AG04450 (cell line): ENCODE results near the gene FAM163B. TPM values are rescaled to one million over a fixed set of nuclear protein-coding genes. Genes with fewer than 3 reads are reported as not detected.

Experiments used
- CTCF ChIA-PET: fragments of 300-600, 350-600 bp; formaldehyde crosslinking; extraction: SDS; loops from one replicate; lab custom pipeline; 2022; ENCODE audit warnings: antibody characterized with exemption, inconsistent platforms; lab: Charles Lee
- POLR2A ChIA-PET: fragments of 350-600 bp; formaldehyde crosslinking; extraction: SDS; loops from one replicate; lab custom pipeline; 2021; ENCODE audit warnings: antibody characterized with exemption, inconsistent platforms; lab: Yijun Ruan, JAX
- DNase-seq: peaks from one replicate; pipeline ENCODE4 v3.0.0-alpha.2; 2011; ENCODE audit warnings: low read depth, low spot score
- H3K27ac ChIP-seq: one replicate; pipeline ENCODE4 v1.5.1; 2012; ENCODE audit warnings: low read depth, low read length, control low read depth
- H3K27me3 ChIP-seq: one replicate; pipeline ENCODE4 v1.6.0; 2012; ENCODE audit warnings: low read length; ENCODE audit not compliant: control insufficient read depth, insufficient read depth
- H3K4me3 ChIP-seq: 2 replicates; pipeline ENCODE4 v1.5.1; 2011; ENCODE audit warnings: mild to moderate bottlenecking, low read depth, low read length, control low read depth
- H3K9me3 ChIP-seq: 2 replicates; pipeline ENCODE4 v1.5.1; 2012; ENCODE audit warnings: low read length; ENCODE audit not compliant: control insufficient read depth, insufficient read depth
- polyA plus RNA-seq: library from polyadenylated mRNA; depleted of rRNA; stranded (reverse); fragments of >200 nt; gene quantifications from 2 replicates; pipeline ENCODE4 v1.2.3, GENCODE V29; 2011
- TF ChIP-seq, protein P1 (sequence below): IDR thresholded peaks from 2 replicates; pipeline ENCODE4 v1.5.1; 2011; ENCODE audit warnings: low read depth, low read length, control low read depth, inconsistent platforms

The FAM163B gene
- polyA plus RNA-seq, 1 experiment = not detected

DNA sequence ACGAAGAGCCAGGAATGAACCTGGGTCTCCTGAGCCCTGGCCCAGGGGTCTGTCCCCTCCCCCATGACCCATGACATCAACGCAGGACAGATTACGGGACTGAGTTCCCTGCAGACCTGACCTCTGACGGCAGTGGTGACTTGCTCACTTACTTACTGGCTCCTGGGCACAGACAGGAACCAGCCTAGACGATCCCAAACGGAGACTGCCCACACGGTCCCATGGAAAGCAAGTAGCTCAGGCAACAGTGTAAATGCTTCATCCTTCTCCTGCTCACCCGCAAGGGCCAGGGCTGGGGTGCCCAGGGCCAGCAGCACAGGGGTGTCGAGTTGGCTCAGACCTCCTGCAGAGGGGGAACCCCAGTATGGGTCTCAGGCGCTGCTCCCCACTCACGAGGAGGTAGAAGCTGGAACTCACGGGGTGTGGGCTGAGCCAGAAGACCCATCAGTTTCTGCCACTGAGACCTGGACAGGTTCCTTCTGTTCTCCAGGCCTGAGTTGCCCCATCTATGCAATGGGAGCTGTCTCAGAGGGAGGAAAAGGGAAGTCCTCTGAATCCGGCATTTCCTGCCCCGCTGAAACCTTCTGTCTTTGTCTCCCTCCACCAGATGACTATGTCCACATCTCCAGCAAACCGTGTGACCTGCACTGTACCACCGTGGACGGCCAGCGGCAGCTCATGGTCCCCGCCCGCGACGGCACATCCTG lies 69.0 kb downstream of the FAM163B start:
- CTCF ChIA-PET = no interaction called here
- DNase-seq = no peak
- POLR2A ChIA-PET = no interaction called here
- no peaks in the 10 kb centered on the region; the same call in 1 of the 2 replicates for H3K9me3 ChIP-seq
- TF ChIP-seq, protein P1, sequence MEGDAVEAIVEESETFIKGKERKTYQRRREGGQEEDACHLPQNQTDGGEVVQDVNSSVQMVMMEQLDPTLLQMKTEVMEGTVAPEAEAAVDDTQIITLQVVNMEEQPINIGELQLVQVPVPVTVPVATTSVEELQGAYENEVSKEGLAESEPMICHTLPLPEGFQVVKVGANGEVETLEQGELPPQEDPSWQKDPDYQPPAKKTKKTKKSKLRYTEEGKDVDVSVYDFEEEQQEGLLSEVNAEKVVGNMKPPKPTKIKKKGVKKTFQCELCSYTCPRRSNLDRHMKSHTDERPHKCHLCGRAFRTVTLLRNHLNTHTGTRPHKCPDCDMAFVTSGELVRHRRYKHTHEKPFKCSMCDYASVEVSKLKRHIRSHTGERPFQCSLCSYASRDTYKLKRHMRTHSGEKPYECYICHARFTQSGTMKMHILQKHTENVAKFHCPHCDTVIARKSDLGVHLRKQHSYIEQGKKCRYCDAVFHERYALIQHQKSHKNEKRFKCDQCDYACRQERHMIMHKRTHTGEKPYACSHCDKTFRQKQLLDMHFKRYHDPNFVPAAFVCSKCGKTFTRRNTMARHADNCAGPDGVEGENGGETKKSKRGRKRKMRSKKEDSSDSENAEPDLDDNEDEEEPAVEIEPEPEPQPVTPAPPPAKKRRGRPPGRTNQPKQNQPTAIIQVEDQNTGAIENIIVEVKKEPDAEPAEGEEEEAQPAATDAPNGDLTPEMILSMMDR = no peak
- H3K27ac ChIP-seq = no peak overlapping the region
- peaks cover 44% of the 10 kb centered on the region for H3K27me3 ChIP-seq
- H3K4me3 ChIP-seq = no peak overlapping the region

DNA sequence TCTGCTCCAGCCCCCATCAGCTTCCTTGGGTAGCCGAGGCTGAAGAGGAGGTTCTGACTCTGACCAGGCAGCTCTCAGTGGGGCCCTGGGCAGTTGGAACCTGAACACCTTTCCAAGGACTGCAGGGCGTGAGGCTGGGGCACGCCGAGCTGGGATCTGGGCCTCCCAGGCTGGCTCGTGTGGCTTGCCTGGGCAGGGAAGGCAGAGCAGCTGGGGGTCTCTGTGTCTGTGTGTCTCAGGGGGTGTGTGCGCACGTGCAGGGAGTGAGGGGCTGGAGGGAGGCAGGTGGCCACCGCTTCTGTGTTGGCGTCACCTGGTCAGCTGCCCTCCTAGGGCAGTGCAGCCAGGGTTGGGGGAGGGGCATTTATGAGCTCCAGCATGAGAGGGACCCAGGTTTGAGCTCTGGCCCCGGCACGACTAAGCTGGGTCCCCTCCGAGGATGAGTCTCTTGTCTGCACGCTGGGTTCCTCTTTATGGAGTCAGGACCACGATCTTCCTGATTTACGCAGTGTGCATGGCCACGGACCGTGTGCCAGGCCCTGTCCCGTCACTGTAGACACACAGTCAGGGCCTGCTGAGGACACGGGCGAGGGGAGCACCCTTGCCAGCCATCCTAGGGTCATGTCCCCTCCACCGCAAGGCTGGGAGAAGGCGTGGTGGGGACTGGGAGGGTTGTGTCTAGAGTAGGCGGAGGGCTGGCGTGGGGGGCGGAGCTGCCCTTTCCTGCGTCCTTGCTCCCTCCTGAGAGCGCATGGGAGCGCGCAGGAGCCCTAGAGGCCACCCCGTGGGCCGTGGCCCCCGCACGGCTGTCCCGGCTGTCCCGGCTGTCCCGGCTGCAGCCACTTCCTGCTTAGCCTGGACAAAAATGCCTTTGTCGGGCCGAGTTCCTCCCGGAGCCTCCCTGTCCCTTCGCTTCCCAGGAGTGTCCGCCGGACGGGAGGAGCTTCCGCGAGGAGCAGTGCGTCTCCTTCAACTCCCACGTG lies 70.0 kb downstream of the FAM163B start:
- Histone ChIP-seq H3K4me3 (no peak overlapping the region), H3K27me3 (peaks cover 41% of the 10 kb centered on the region), H3K27ac (no peak overlapping the region), H3K9me3 (no peaks in the 10 kb centered on the region; the same call in 1 of the 2 replicates)
- CTCF ChIA-PET = no interaction called here
- no peak for DNase-seq
- POLR2A ChIA-PET = no interaction called here
- TF ChIP-seq, protein P1 = no peak

DNA sequence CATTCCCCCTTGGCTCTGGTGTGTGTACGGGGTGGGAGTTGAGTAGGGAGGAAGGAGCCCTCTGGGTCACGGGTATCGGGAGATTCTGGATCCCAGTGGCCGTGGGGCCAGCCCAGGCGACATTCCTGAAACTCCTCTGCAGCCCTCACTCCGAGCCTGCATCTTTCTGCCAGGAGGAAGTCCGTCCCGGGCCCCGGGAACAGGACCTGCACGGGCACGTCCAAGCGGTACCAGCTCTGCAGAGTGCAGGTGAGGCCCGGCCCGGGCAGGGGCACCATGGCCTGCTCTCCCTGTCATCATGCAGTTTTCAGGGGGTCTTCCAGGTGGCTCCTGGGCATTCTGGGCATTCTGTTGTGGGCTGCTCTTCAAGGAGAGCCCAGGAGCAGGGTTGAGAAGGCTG lies 71.0 kb downstream of the FAM163B start:
- POLR2A ChIA-PET = no interaction called here
- no peaks in the 10 kb centered on the region; the same call in 1 of the 2 replicates for H3K9me3 ChIP-seq

DNA sequence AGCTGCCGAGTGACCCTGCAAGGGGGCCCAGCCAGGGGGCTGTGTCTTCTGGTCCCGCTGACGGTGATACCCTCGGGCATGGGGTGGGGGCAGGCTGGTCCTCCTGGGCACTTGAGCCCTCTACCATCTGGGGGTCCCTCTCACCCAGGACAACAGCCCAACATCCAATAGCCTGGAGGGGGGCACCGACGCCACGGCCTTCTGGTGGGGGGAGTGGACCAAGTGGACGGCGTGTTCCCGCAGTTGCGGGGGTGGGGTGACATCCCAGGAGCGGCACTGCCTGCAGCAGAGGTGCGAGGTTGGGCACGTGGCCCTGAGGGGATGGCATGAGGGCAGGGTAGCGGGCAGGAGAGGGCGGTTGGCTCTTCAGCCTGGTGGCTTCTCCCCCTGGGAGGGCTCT lies 71.9 kb downstream of the FAM163B start:
- no peak for DNase-seq
- Histone ChIP-seq H3K27ac (no peak overlapping the region), H3K4me3 (no peak overlapping the region), H3K9me3 (no peaks in the 10 kb centered on the region; the same call in 1 of the 2 replicates), H3K27me3 (peaks cover 51% of the 10 kb centered on the region)
- ChIA-PET POLR2A (no interaction called here), CTCF (no interaction called here)
- TF ChIP-seq, protein P1 = no peak

More for the DNA sequence above, 71.0 kb downstream of the FAM163B start:
- CTCF ChIA-PET = no interaction called here
- peaks cover 43% of the 10 kb centered on the region for H3K27me3 ChIP-seq
- TF ChIP-seq, protein P1 = no peak
- no peak for DNase-seq
- H3K4me3 ChIP-seq = no peak overlapping the region
- no peak overlapping the region for H3K27ac ChIP-seq
